Measurements from ENCODE around the gene PAX7.

DNA sequence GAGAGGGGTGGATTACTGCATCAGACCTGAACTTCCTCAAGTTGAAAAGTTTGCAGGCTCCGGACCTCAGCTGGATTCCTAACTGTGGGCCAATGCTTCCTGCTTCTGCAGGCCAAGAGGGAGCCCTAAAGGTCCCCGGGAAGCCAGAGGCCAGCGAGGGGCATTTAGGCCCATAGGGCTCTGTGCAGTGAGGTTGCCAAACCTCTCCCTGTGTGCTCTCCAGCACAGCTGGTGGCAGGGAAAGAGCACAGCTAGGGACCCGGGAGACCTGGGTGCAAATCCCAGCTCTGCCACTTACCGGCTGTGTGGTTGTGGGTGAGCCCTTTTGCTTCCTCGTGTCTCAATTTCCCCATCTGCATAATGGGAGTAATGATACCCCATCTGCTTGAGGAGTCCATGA, 100.5 kb downstream of the PAX7 start:
- no peak for TF ChIP-seq CTCF (conservative IDR thresholded peaks at IDR 0.05 in 1 of 2, IDR thresholded peaks at IDR 0.05 in 1 of 2; ENCODE audit: extremely low read depth in 1 of 2, insufficient read depth in 1 of 2, low read depth in 1 of 2, low read length in 2 of 2)
- TF ChIP-seq EZH2 (IDR thresholded peaks at IDR 0.05; ENCODE audit: borderline replicate concordance, low read length), result no peak

All from mammary epithelial cell (primary cell).